Measurements from ENCODE around the gene PRR12.

- TF ChIP-seq CTCF (tag by site-specific recombination; IDR thresholded peaks at IDR 0.05) (peak; percentile 50; the same call in 1 of the 2 replicates), ZNF76 (tag by site-specific recombination; IDR thresholded peaks at IDR 0.05; ENCODE audit: borderline replicate concordance, low read depth) (peak; percentile 84; the same call in 1 of the 2 replicates), HOXC10 (CRISPR knock-in tag; IDR thresholded peaks at IDR 0.05) (no peak), ZNF768 (tag by site-specific recombination; IDR thresholded peaks at IDR 0.05) (no peak), ZNF184 (tag by site-specific recombination; IDR thresholded peaks at IDR 0.05) (no peak), ZNF585B (tag by site-specific recombination; IDR thresholded peaks at IDR 0.05) (no peak), ZBTB26 (tag by site-specific recombination; optimal IDR thresholded peaks at IDR 0.05) (peak; percentile 56), ZNF704 (tag by site-specific recombination; IDR thresholded peaks at IDR 0.05) (no peak), PBX3 (CRISPR knock-in tag; IDR thresholded peaks at IDR 0.05) (no peak)
These were observed 74.6 kb downstream of the PRR12 start, which contains the start of the genes BCL2L12 and IRF3 for GRCh38 chr19:49665351-49666119.

Measured in HEK293 (cell line).